Measurements from ENCODE around the gene PRPF38B.

Gene PRPF38B

GRCh38 chr1:108704496-108704895 lies 12.4 kb downstream of the PRPF38B start:
- no peak overlapping the region for H2AFZ ChIP-seq (ENCODE audit: low read depth, low read length)
- H3K27me3 ChIP-seq (ENCODE audit: control insufficient read depth in 1 of 2, insufficient read depth in 1 of 2, low read length in 2 of 2): peaks cover 0 to 3% of the 10 kb centered on the region in 2 experiments
- H3K23ac ChIP-seq (ENCODE audit: low read length in 2 of 2): no peak overlapping the region
- no peak overlapping the region for H2BK120ac ChIP-seq (ENCODE audit: low read depth, low read length)
- no peak overlapping the region for H3K14ac ChIP-seq (ENCODE audit: low read length in 2 of 2)
- no peak overlapping the region for H4K8ac ChIP-seq (ENCODE audit: low read length)
- WGBS: 42% methylated on average over 2 of the region's 2 CpGs
- H2BK12ac ChIP-seq (ENCODE audit: low read length in 2 of 2): no peak overlapping the region
- no peaks in the 10 kb centered on the region for H3K79me1 ChIP-seq (replicated peaks; ENCODE audit: low read length, poor library complexity, severe bottlenecking)
- no peak overlapping the region for H2AK5ac ChIP-seq (ENCODE audit: low read length, severe bottlenecking)
- no peaks in the 10 kb centered on the region for H3K9me3 ChIP-seq (ENCODE audit: control insufficient read depth, low read length)
- H3K4me2 ChIP-seq (ENCODE audit: low read length, poor library complexity, severe bottlenecking): no peak overlapping the region
- no peak overlapping the region for H3K4me3 ChIP-seq (ENCODE audit: insufficient read depth in 1 of 2, low read depth in 1 of 2, low read length in 2 of 2)
- H3K4me1 ChIP-seq (ENCODE audit: control insufficient read depth, insufficient read depth, low read depth, low read length): no peaks in the 10 kb centered on the region
- peak overlapping the region; percentile 37 for H3K9ac ChIP-seq (ENCODE audit: low read length)
- peak; percentile 78 for DNase-seq
- no peak overlapping the region for H3K18ac ChIP-seq (ENCODE audit: low read depth in 1 of 2, low read length in 2 of 2)
- no peak overlapping the region for H4K91ac ChIP-seq (ENCODE audit: low read length)
- no peak overlapping the region for H3K27ac ChIP-seq (ENCODE audit: low read length, poor library complexity, severe bottlenecking)
- peaks cover 4 to 29% of the 10 kb centered on the region in 2 experiments for H3K36me3 ChIP-seq (ENCODE audit: control insufficient read depth in 1 of 2, insufficient read depth in 2 of 2, low read depth in 1 of 2, low read length in 2 of 2)
- no peak overlapping the region for H2BK5ac ChIP-seq (ENCODE audit: low read depth, low read length, poor library complexity, severe bottlenecking)
- H2BK15ac ChIP-seq (ENCODE audit: low read depth, poor library complexity, severe bottlenecking): no peak overlapping the region
- no peak overlapping the region for H3K4ac ChIP-seq (ENCODE audit: low read depth in 1 of 2, low read length in 2 of 2)

- no peak overlapping the region for H2BK120ac ChIP-seq (ENCODE audit: low read depth, low read length)
- no peak for DNase-seq
- no peak overlapping the region for H3K4me2 ChIP-seq (ENCODE audit: low read length, poor library complexity, severe bottlenecking)
- no peak overlapping the region for H2AK5ac ChIP-seq (ENCODE audit: low read length, severe bottlenecking)
- H3K79me1 ChIP-seq (replicated peaks; ENCODE audit: low read length, poor library complexity, severe bottlenecking): no peaks in the 10 kb centered on the region
- H3K14ac ChIP-seq (ENCODE audit: low read length in 2 of 2): no peak overlapping the region
- H2BK15ac ChIP-seq (ENCODE audit: low read depth, poor library complexity, severe bottlenecking): no peak overlapping the region
- no peak overlapping the region for H4K8ac ChIP-seq (ENCODE audit: low read length)
- H3K27ac ChIP-seq (ENCODE audit: low read length, poor library complexity, severe bottlenecking): no peak overlapping the region
- no peak overlapping the region for H3K4ac ChIP-seq (ENCODE audit: low read depth in 1 of 2, low read length in 2 of 2)
- no peak overlapping the region for H3K9ac ChIP-seq (ENCODE audit: low read length)
- peaks cover 4 to 8% of the 10 kb centered on the region in 2 experiments for H3K36me3 ChIP-seq (ENCODE audit: control insufficient read depth in 1 of 2, insufficient read depth in 2 of 2, low read depth in 1 of 2, low read length in 2 of 2)
- H3K4me1 ChIP-seq (ENCODE audit: control insufficient read depth, insufficient read depth, low read depth, low read length): no peaks in the 10 kb centered on the region
- no peak overlapping the region for H4K91ac ChIP-seq (ENCODE audit: low read length)
- no peak overlapping the region for H3K18ac ChIP-seq (ENCODE audit: low read depth in 1 of 2, low read length in 2 of 2)
- H3K9me3 ChIP-seq (ENCODE audit: control insufficient read depth, low read length): no peaks in the 10 kb centered on the region
- no peak overlapping the region for H3K23ac ChIP-seq (ENCODE audit: low read length in 2 of 2)
- H3K27me3 ChIP-seq (ENCODE audit: control insufficient read depth in 1 of 2, insufficient read depth in 1 of 2, low read length in 2 of 2): peaks cover 0 to 3% of the 10 kb centered on the region in 2 experiments
- H3K4me3 ChIP-seq (ENCODE audit: insufficient read depth in 1 of 2, low read depth in 1 of 2, low read length in 2 of 2): no peak overlapping the region
- no peak overlapping the region for H2AFZ ChIP-seq (ENCODE audit: low read depth, low read length)
- H2BK12ac ChIP-seq (ENCODE audit: low read length in 2 of 2): no peak overlapping the region
- H2BK5ac ChIP-seq (ENCODE audit: low read depth, low read length, poor library complexity, severe bottlenecking): no peak overlapping the region
- 85% methylated on average over 3 of the region's 3 CpGs for WGBS
These were observed 14.5 kb downstream of the PRPF38B start for GRCh38 chr1:108706643-108707042.

- Histone ChIP-seq H3K79me1 (replicated peaks; ENCODE audit: low read length, poor library complexity, severe bottlenecking) (no peaks in the 10 kb centered on the region), H3K23ac (ENCODE audit: low read length in 2 of 2) (no peak overlapping the region), H2BK15ac (ENCODE audit: low read depth, poor library complexity, severe bottlenecking) (no peak overlapping the region), H2BK5ac (ENCODE audit: low read depth, low read length, poor library complexity, severe bottlenecking) (no peak overlapping the region), H3K18ac (ENCODE audit: low read depth in 1 of 2, low read length in 2 of 2) (peak overlapping the region in 1 of 2 experiments; percentile 23), H3K4me2 (ENCODE audit: low read length, poor library complexity, severe bottlenecking) (no peak overlapping the region), H3K4me3 (ENCODE audit: insufficient read depth in 1 of 2, low read depth in 1 of 2, low read length in 2 of 2) (no peak overlapping the region), H3K36me3 (ENCODE audit: control insufficient read depth in 1 of 2, insufficient read depth in 2 of 2, low read depth in 1 of 2, low read length in 2 of 2) (no peaks in the 10 kb centered on the region), H3K9me3 (ENCODE audit: control insufficient read depth, low read length) (no peaks in the 10 kb centered on the region), H3K4ac (ENCODE audit: low read depth in 1 of 2, low read length in 2 of 2) (no peak overlapping the region), H2BK120ac (ENCODE audit: low read depth, low read length) (no peak overlapping the region), H3K14ac (ENCODE audit: low read length in 2 of 2) (peak overlapping the region in 1 of 2 experiments; percentile 77), H4K91ac (ENCODE audit: low read length) (no peak overlapping the region), H3K27me3 (ENCODE audit: control insufficient read depth in 1 of 2, insufficient read depth in 1 of 2, low read length in 2 of 2) (peaks cover 0 to 3% of the 10 kb centered on the region in 2 experiments), H3K4me1 (ENCODE audit: control insufficient read depth, insufficient read depth, low read depth, low read length) (peaks cover 2% of the 10 kb centered on the region), H2BK12ac (ENCODE audit: low read length in 2 of 2) (peak overlapping the region in 1 of 2 experiments; percentile 78), H2AK5ac (ENCODE audit: low read length, severe bottlenecking) (no peak overlapping the region), H2AFZ (ENCODE audit: low read depth, low read length) (no peak overlapping the region), H3K9ac (ENCODE audit: low read length) (no peak overlapping the region), H4K8ac (ENCODE audit: low read length) (no peak overlapping the region), H3K27ac (ENCODE audit: low read length, poor library complexity, severe bottlenecking) (no peak overlapping the region)
- no peak for DNase-seq
- WGBS: 67% methylated on average over 7 of the region's 7 CpGs
These were observed 16.9 kb downstream of the PRPF38B start for GRCh38 chr1:108708691-108709660.

GRCh38 chr1:108712606-108713150 lies 20.6 kb downstream of the PRPF38B start, which contains the start of gene FNDC7:
Gene FNDC7, plus strand, starts transcription at chr1:108712908. Its CDS starts 26 bp downstream, at chr1:108712934.
- Histone ChIP-seq H2AFZ (ENCODE audit: low read depth, low read length) (no peak within 1 kb of the TSS), H3K27ac (ENCODE audit: low read length, poor library complexity, severe bottlenecking) (no peak within 1 kb of the TSS), H2BK5ac (ENCODE audit: low read depth, low read length, poor library complexity, severe bottlenecking) (no peak within 1 kb of the TSS), H3K9ac (ENCODE audit: low read length) (no peak within 1 kb of the TSS), H4K91ac (ENCODE audit: low read length) (no peak within 1 kb of the TSS), H2AK5ac (ENCODE audit: low read length, severe bottlenecking) (no peak within 1 kb of the TSS), H3K18ac (ENCODE audit: low read depth in 1 of 2, low read length in 2 of 2) (no peak within 1 kb of the TSS), H4K8ac (ENCODE audit: low read length) (peak within 1 kb of the TSS; percentile 19), H3K23ac (ENCODE audit: low read length in 2 of 2) (no peak within 1 kb of the TSS), H3K36me3 (ENCODE audit: control insufficient read depth in 1 of 2, insufficient read depth in 2 of 2, low read depth in 1 of 2, low read length in 2 of 2) (no peaks in the 10 kb centered on the region), H3K4me3 (ENCODE audit: insufficient read depth in 1 of 2, low read depth in 1 of 2, low read length in 2 of 2) (no peak within 1 kb of the TSS), H3K4me2 (ENCODE audit: low read length, poor library complexity, severe bottlenecking) (no peak within 1 kb of the TSS), H3K4ac (ENCODE audit: low read depth in 1 of 2, low read length in 2 of 2) (no peak within 1 kb of the TSS), H3K27me3 (ENCODE audit: control insufficient read depth in 1 of 2, insufficient read depth in 1 of 2, low read length in 2 of 2) (peaks cover 0 to 3% of the 10 kb centered on the region in 2 experiments), H2BK120ac (ENCODE audit: low read depth, low read length) (no peak within 1 kb of the TSS), H3K79me1 (replicated peaks; ENCODE audit: low read length, poor library complexity, severe bottlenecking) (no peaks in the 10 kb centered on the region), H3K9me3 (ENCODE audit: control insufficient read depth, low read length) (no peaks in the 10 kb centered on the region), H2BK12ac (ENCODE audit: low read length in 2 of 2) (peak within 1 kb of the TSS in 1 of 2 experiments; percentile 21), H3K4me1 (ENCODE audit: control insufficient read depth, insufficient read depth, low read depth, low read length) (peaks cover 3% of the 10 kb centered on the region), H2BK15ac (ENCODE audit: low read depth, poor library complexity, severe bottlenecking) (no peak within 1 kb of the TSS), H3K14ac (ENCODE audit: low read length in 2 of 2) (no peak within 1 kb of the TSS)
- no peak for DNase-seq
- 48% methylated on average over 3 of the region's 9 CpGs for WGBS
